Uterus (tissue), 4 donors: ENCODE results near the gene ZNF79. TPM values are rescaled to one million over a fixed set of nuclear protein-coding genes. Genes with fewer than 3 reads are reported as not detected.

ENCODE experiments used
- DNase-seq, 2 donors: peaks; one replicate each; pipeline ENCODE4 v3.0.0-alpha.2; 2019 to 2020
- H3K27ac ChIP-seq, 2 donors: fragments of 200-600 bp; sonication (generic); 1 replicate in 1 of 2; 2 replicates in 1 of 2; pipeline ENCODE4 v1.5.1; 2016 to 2018
- H3K27me3 ChIP-seq, 2 donors: fragments of 200-600 bp; sonication (generic); one replicate each; pipeline ENCODE4 v1.5.1; 2018 to 2019; ENCODE audit warnings: control low read depth in 1 of 2
- H3K36me3 ChIP-seq, 2 donors: fragments of 200-600 bp; sonication (generic); one replicate each; pipeline ENCODE4 v1.5.1; 2019; ENCODE audit warnings: control low read depth in 1 of 2
- H3K4me1 ChIP-seq, 2 donors: fragments of 200-600 bp; sonication (generic); one replicate each; pipeline ENCODE4 v1.5.1; 2018 to 2019; ENCODE audit warnings: control low read depth in 1 of 2
- H3K4me3 ChIP-seq, 2 donors: fragments of 200-600 bp; sonication (generic); 1 replicate in 1 of 2; 2 replicates in 1 of 2; pipeline ENCODE4 v1.5.1; 2018 to 2019; ENCODE audit warnings: mild to moderate bottlenecking in 1 of 2
- H3K9me3 ChIP-seq, 2 donors: fragments of 200-600 bp; sonication (generic); one replicate each; pipeline ENCODE4 v1.5.1; 2019; ENCODE audit warnings: control low read depth in 1 of 2
- POLR2A ChIP-seq, 2 donors: fragments of 450-650 bp; IDR thresholded peaks; one replicate each; pipeline ENCODE4 v1.6.1; 2016; ENCODE audit warnings: antibody characterized with exemption in 2 of 2, mild to moderate bottlenecking in 1 of 2, moderate library complexity in 1 of 2
- intact Hi-C: fragments of 100-400 bp; cut with DNase I; formaldehyde crosslinking; loops from one replicate; pipeline ENCODE4 v1.15.1; 2023; ENCODE audit warnings: low total_unique reads
- total RNA-seq, 4 donors: library from RNA; depleted of rRNA in 3 of 4; stranded (reverse); fragments of >200 nt in 3 of 4; gene quantifications; one replicate each; pipeline versions ENCODE4 v1.1.0 to v1.2.4, GENCODE V29; 2014 to 2023
- TF ChIP-seq, protein P1 (sequence below), 4 experiments: fragments of 200-600 bp in 2 of 4; fragments of 450-650 bp in 2 of 4; sonication (generic) in 2 of 4; IDR thresholded peaks; one replicate each; pipeline ENCODE4 v1.5.1; 2016 to 2019; ENCODE audit warnings: antibody characterized with exemption in 4 of 4, mild to moderate bottlenecking in 2 of 4, moderate library complexity in 1 of 4
- donor health status: DM: yes; HTN: yes; CAD: no.

The ZNF79 gene
- total RNA-seq, 4 donors from 2014 or later = 3.8 to 14.1 (median 13.4) TPM

DNA sequence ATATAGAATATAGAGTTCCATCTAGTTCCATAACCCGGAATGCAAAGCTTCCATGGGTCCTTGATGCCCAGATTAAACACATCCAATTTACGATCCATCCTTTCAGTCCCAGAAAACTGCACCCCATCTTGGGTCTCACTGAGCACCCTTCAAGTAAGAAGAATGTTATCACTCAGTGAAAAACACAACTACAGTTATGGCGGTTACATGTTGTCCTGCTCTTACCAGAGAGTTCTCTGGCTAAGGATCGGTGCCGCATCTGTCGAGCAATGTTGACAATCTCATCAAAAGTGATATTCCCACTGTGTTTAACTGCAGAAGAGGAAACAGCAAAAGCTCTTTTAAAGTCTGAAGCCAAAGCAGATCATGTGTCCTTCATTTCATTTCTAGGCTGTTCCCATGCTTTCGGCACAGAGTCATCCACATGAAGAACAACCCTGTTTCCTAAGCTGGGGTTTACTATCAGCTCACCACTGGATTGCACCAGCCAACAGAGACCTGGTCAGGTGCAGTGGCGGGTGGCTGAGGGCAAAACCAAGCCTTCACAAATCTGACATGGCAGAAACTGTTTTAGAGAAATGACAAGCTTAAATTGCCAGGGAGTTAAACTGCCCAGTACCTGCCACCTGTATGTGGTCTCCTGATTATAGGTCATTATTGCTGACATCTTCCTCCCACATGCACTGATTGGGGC lies 24.1 kb downstream of the ZNF79 start:
- H3K36me3 ChIP-seq = no peaks in the 10 kb centered on the region
- H3K27me3 ChIP-seq = no peaks in the 10 kb centered on the region
- TF ChIP-seq, protein P1, sequence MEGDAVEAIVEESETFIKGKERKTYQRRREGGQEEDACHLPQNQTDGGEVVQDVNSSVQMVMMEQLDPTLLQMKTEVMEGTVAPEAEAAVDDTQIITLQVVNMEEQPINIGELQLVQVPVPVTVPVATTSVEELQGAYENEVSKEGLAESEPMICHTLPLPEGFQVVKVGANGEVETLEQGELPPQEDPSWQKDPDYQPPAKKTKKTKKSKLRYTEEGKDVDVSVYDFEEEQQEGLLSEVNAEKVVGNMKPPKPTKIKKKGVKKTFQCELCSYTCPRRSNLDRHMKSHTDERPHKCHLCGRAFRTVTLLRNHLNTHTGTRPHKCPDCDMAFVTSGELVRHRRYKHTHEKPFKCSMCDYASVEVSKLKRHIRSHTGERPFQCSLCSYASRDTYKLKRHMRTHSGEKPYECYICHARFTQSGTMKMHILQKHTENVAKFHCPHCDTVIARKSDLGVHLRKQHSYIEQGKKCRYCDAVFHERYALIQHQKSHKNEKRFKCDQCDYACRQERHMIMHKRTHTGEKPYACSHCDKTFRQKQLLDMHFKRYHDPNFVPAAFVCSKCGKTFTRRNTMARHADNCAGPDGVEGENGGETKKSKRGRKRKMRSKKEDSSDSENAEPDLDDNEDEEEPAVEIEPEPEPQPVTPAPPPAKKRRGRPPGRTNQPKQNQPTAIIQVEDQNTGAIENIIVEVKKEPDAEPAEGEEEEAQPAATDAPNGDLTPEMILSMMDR (IDR thresholded peaks at IDR 0.05) = no peak
- no peak for TF ChIP-seq POLR2A (IDR thresholded peaks at IDR 0.05)
- H3K27ac ChIP-seq = no peak overlapping the region
- no peak for DNase-seq
- peaks cover 5 to 15% of the 10 kb centered on the region in 2 donors for H3K4me1 ChIP-seq
- no peaks in the 10 kb centered on the region for H3K9me3 ChIP-seq
- H3K4me3 ChIP-seq = no peak overlapping the region
- intact Hi-C loops = no loop called here

DNA sequence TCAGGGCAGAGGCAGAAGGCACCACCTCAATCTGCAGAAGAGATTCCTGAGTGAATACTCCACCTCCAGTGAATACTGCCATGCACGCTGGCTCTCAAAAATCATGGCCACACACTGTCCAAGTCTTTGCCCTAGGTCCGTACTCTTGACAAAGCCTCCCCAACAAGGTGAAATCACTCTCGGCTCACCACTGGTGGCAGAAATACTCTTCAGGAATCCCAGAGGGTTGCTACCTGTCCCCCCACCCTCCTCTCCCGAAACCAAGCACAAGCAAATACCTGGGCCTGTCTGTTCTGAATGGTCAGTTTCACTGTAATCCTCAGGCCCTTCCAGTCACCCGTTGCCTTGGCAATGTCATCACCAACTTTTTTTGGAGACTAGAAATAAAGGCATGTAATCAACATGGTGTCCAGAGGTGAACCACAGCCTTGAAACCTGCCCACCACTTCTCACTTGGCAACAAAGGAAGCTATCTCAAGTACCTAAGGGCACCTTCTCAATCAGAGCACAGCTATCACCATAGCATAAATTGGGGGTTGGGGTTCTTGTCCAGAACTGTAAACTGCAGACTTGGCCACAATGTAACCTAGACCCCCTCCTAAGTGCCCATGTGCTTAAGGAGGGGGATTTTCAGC lies 25.3 kb downstream of the ZNF79 start:
- peak overlapping the region; percentile 88 to 95 for H3K27ac ChIP-seq
- H3K27me3 ChIP-seq = no peaks in the 10 kb centered on the region
- intact Hi-C loops = no loop called here
- no peaks in the 10 kb centered on the region for H3K9me3 ChIP-seq
- DNase-seq = no peak
- H3K4me1 ChIP-seq = peaks cover 5 to 15% of the 10 kb centered on the region in 2 donors
- TF ChIP-seq, protein P1 (IDR thresholded peaks at IDR 0.05) = no peak
- TF ChIP-seq POLR2A (IDR thresholded peaks at IDR 0.05) = no peak
- peak overlapping the region in 1 of 2 donors; percentile 75 for H3K4me3 ChIP-seq
- H3K36me3 ChIP-seq = no peaks in the 10 kb centered on the region

DNA sequence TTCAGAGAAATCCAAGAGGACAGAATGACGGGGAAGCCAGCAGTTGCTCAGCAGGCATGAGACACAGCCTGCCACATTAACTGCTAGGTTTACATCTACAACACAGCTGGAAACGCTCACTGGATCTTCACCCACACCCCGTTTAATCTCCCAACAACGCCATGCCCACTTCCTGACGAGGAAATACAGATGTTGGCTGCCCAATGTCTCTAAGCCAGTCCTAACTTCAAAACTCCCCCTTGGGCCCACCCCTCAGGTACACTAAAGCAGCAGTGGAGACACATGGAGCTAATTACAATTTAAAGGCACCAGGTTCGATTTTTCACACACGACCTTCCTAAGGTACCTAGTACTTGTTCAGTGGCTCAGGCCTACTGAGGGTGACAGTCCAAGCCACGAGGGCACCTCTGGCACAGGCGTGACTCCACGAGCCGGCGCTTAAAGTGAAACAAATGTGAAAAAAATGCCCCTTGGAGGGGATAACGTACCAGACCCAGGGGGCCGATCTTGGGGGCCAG lies 26.1 kb downstream of the ZNF79 start:
- H3K36me3 ChIP-seq = no peaks in the 10 kb centered on the region
- peak overlapping the region; percentile 88 to 95 for H3K27ac ChIP-seq
- intact Hi-C loops = no loop called here
- no peaks in the 10 kb centered on the region for H3K9me3 ChIP-seq
- TF ChIP-seq, protein P1 (IDR thresholded peaks at IDR 0.05) = no peak
- no peak for TF ChIP-seq POLR2A (IDR thresholded peaks at IDR 0.05)
- peaks cover 5 to 15% of the 10 kb centered on the region in 2 donors for H3K4me1 ChIP-seq
- peak overlapping the region; percentile 75 to 79 for H3K4me3 ChIP-seq
- peak in 1 of 2 donors; percentile 30 for DNase-seq
- H3K27me3 ChIP-seq = no peaks in the 10 kb centered on the region

DNA sequence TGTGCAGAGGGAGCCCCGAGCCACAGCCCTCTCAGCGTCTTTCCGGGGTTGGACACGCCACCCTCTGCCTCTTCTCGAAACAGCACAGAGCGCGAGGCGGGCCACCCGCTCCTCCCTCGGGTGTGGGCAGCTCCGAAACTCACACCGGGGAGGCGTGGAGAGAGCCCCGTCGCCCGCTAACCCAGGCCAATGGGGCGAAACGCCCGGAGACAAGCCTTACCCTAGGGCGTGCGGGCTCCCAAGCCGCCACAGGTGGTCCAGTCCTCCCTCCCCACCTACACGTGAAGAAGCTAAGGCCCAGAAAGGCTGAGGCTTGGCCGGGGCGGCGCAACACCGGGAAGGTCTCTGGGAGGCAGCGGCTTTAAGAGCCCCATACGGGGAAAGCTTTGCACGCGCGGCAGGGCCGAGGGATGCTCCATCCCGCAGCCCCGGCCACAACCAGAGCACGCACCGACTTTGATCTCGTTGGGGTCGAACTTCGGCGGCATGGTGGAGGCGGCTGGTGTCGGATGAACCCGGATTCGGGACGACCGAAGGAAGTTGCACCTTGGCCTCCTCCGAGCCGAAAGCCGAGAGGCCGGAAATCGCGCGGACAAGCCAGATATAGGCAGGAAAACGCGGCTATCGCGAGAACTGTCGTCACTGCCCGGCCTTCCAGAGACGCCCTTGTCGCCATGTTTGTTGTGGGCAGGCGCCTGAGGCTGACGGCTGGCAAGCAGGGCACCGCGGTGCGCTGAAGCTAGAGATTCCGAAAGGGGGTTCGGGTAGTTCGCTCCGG lies 26.8 kb downstream of the ZNF79 start, which contains the start of the genes LRSAM1 and RPL12:
Gene LRSAM1, plus strand, starts transcription at position 681 of the 778 bp plus-strand sequence. CDS start 3,018 bp downstream, outside the sequence.
Gene RPL12, minus strand, starts transcription at position 577 of the 778 bp plus-strand sequence. Its CDS starts 89 bp downstream, at position 488.
- Histone ChIP-seq H3K27me3 (no peaks in the 10 kb centered on the region), H3K4me1 (peaks cover 5 to 15% of the 10 kb centered on the region in 2 donors), H3K9me3 (no peaks in the 10 kb centered on the region), H3K27ac (peak within 1 kb of the TSS; percentile 88 to 95), H3K4me3 (peak within 1 kb of the TSS; percentile 75 to 79), H3K36me3 (no peaks in the 10 kb centered on the region)
- DNase-seq = peak; percentile 97 to 98
- TF ChIP-seq POLR2A (IDR thresholded peaks at IDR 0.05) = peak; percentile 99 to 100
- TF ChIP-seq, protein P1 (IDR thresholded peaks at IDR 0.05) = no peak
- intact Hi-C loops = no loop called here
